Karpas-422 (cell line): ENCODE data around the gene GLT6D1. TPM values are rescaled to one million over a fixed set of nuclear protein-coding genes. Genes with fewer than 3 reads are reported as not detected.
"Not testable (repeated sequence)": the region's sequence is repeated elsewhere in the genome, so short reads cannot be mapped to it uniquely, and the experiment has no call there.

Experiments used
- DNase-seq: peaks from one replicate; pipeline ENCODE4 v3.0.0-alpha.2; 2015
- H2AFZ ChIP-seq: fragments of 200-600 bp; sonication (generic); 2 replicates; pipeline ENCODE4 v1.6.1; 2014; ENCODE audit warnings: antibody characterized with exemption, low read length, mixed read lengths
- H3K27ac ChIP-seq: fragments of 200-600 bp; sonication (generic); 2 replicates; pipeline ENCODE4 v1.5.1; 2014; ENCODE audit warnings: mild to moderate bottlenecking, low read length, moderate library complexity
- H3K27me3 ChIP-seq: fragments of 200-600 bp; sonication (generic); 2 replicates; pipeline ENCODE4 v1.6.1; 2014; ENCODE audit warnings: low read length, mixed read lengths
- H3K36me3 ChIP-seq: fragments of 200-600 bp; sonication (generic); 2 replicates; pipeline ENCODE4 v1.6.1; 2014; ENCODE audit warnings: low read length, mixed read lengths; ENCODE audit not compliant: insufficient read depth
- H3K4me1 ChIP-seq: fragments of 200-600 bp; sonication (generic); 2 replicates; pipeline ENCODE4 v1.6.1; 2014; ENCODE audit warnings: mild to moderate bottlenecking, low read length, mixed read lengths
- H3K4me2 ChIP-seq: fragments of 200-600 bp; sonication (generic); 2 replicates; pipeline ENCODE4 v1.6.1; 2014; ENCODE audit warnings: low read length, low read depth, mild to moderate bottlenecking; ENCODE audit not compliant: poor library complexity, severe bottlenecking
- H3K4me3 ChIP-seq: fragments of 200-600 bp; sonication (generic); 2 replicates; pipeline ENCODE4 v1.5.1; 2014; ENCODE audit warnings: mild to moderate bottlenecking, antibody characterized with exemption, low read length, mixed read lengths
- H3K79me2 ChIP-seq: fragments of 200-600 bp; sonication (generic); 2 replicates; pipeline ENCODE4 v1.6.1; 2014; ENCODE audit warnings: mild to moderate bottlenecking, low read length, mixed read lengths
- H3K9ac ChIP-seq: fragments of 200-600 bp; sonication (generic); 2 replicates; pipeline ENCODE4 v1.6.0; 2014; ENCODE audit warnings: low read length
- H3K9me2 ChIP-seq: fragments of 200-600 bp; sonication (generic), shearing (Covaris generic); replicated peaks from 2 replicates; pipeline ENCODE4 v1.6.0; 2014; ENCODE audit warnings: mild to moderate bottlenecking, low read length, moderate library complexity; ENCODE audit not compliant: insufficient read depth
- H3K9me3 ChIP-seq: fragments of 300-700, 200-600 bp; sonication (generic); 2 replicates; pipeline ENCODE4 v1.6.1; 2014; ENCODE audit warnings: low read length, mixed read lengths
- H4K20me1 ChIP-seq: fragments of 200-600 bp; sonication (generic); 2 replicates; pipeline ENCODE4 v1.6.1; 2014; ENCODE audit warnings: mild to moderate bottlenecking, antibody characterized with exemption, low read length, low read depth; ENCODE audit not compliant: insufficient read depth
- total RNA-seq: library from RNA; depleted of rRNA; stranded (reverse); fragments of >200 nt; shearing (Covaris generic); gene quantifications from 2 replicates; pipeline ENCODE4 v1.2.3, GENCODE V29; 2014; ENCODE audit warnings: low replicate concordance

The GLT6D1 gene
- total RNA-seq, 1 experiment from 2014 or later: not detected

DNA sequence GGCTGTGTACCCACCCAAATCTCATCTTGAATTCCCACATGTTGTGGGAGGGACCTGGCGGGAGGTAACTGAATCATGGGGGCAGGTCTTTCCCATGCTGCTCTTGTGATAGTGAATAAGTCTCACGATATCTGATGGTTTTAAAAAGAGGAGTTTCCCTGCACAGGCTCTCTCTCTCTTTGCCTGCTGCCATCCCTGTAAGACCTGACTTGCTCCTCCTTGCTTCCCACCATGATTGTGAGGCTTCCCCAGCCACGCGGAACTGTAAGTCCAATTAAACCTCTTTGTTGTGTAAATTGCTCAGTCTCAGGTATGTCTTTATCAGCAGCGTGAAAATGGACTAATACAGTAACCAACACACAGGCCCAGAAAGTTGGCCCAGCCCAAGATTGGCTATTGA, 29.7 kb upstream of the GLT6D1 start:
- H3K9me3 ChIP-seq, H3K27me3 ChIP-seq, H3K9ac ChIP-seq, H3K4me2 ChIP-seq, H2AFZ ChIP-seq, H3K4me1 ChIP-seq, H3K4me3 ChIP-seq, H3K79me2 ChIP-seq, H4K20me1 ChIP-seq, H3K27ac ChIP-seq, H3K36me3 ChIP-seq, H3K9me2 ChIP-seq, DNase-seq: not testable (repeated sequence)

- Histone ChIP-seq H2AFZ (no peak overlapping the region), H3K27ac (no peak overlapping the region), H4K20me1 (no peaks in the 10 kb centered on the region), H3K4me2 (no peak overlapping the region), H3K4me3 (no peak overlapping the region), H3K27me3 (no peaks in the 10 kb centered on the region), H3K9me2 (no peaks in the 10 kb centered on the region), H3K4me1 (no peaks in the 10 kb centered on the region), H3K9me3 (no peaks in the 10 kb centered on the region), H3K9ac (no peak overlapping the region), H3K79me2 (no peaks in the 10 kb centered on the region), H3K36me3 (no peaks in the 10 kb centered on the region)
- no peak for DNase-seq
These were observed 28.2 kb upstream of the GLT6D1 start for GRCh38 chr9:135667463-135668001.

- no peaks in the 10 kb centered on the region for H3K36me3 ChIP-seq
- H3K9me2 ChIP-seq: no peaks in the 10 kb centered on the region
- H3K9ac ChIP-seq: no peak overlapping the region
- no peak overlapping the region for H3K27ac ChIP-seq
- no peaks in the 10 kb centered on the region for H3K27me3 ChIP-seq
- H3K4me3 ChIP-seq: no peak overlapping the region
- DNase-seq: no peak
- no peak overlapping the region for H2AFZ ChIP-seq
- no peaks in the 10 kb centered on the region for H3K4me1 ChIP-seq
- H3K9me3 ChIP-seq: no peaks in the 10 kb centered on the region
- no peaks in the 10 kb centered on the region for H3K79me2 ChIP-seq
- no peaks in the 10 kb centered on the region for H4K20me1 ChIP-seq
- H3K4me2 ChIP-seq: no peak overlapping the region
These were observed 27.5 kb upstream of the GLT6D1 start for GRCh38 chr9:135666534-135667462.

- H2AFZ ChIP-seq: no peak overlapping the region
- H3K4me3 ChIP-seq: no peak overlapping the region
- H3K4me1 ChIP-seq: no peaks in the 10 kb centered on the region
- H4K20me1 ChIP-seq: no peaks in the 10 kb centered on the region
- no peaks in the 10 kb centered on the region for H3K9me2 ChIP-seq
- H3K27ac ChIP-seq: no peak overlapping the region
- H3K9me3 ChIP-seq: no peaks in the 10 kb centered on the region
- H3K27me3 ChIP-seq: no peaks in the 10 kb centered on the region
- H3K9ac ChIP-seq: no peak overlapping the region
- no peaks in the 10 kb centered on the region for H3K79me2 ChIP-seq
- no peak for DNase-seq
- no peak overlapping the region for H3K4me2 ChIP-seq
- H3K36me3 ChIP-seq: no peaks in the 10 kb centered on the region
These were observed 26.5 kb upstream of the GLT6D1 start for GRCh38 chr9:135665795-135666189.

DNA sequence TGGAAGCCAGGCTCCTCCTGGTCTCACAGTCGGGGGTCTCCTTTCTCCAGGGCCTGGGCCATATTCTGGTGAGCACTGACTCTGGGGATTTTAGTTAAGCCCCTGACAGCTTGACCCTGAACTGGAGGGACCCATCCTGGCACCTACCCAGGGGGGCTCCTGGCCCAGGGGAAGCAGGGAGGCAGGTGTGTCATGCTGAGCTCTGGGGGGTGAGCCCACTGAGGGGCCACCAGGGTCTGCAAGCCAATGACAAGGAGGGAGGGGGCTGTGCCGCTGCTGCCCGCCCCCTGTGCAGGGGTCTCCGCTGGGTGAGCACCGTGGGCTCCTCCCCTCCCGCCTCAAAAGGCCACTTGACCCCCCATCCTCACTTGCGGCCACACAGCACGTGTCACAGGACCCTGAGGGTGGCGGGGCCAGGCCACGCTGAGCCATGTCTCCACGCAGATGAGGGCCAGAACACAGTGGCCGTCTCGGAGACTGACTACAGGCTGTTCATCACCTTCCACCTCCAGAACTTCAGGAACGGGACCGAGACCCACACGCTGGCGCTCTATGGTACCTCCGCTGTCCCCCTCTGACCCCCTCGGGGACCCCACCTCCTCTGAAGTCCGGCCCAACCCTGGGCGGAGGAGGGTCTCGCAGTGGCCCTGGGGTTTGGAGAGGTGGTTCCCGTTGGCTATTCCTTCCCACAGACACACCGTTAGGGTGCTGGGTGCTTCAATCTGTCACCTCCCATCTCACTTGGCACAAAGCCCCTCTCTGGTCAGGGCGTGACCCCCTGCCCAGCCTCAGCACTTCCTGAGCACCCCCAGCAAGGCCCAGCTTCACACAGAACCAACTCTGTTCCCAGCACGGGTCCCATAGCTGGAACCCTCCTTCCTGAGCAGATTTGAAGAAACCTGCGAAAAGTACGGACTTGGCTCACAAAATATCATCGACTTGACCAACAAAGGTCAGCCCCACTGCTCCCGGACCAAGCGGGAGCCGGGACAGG, 25.8 kb upstream of the GLT6D1 start:
- H4K20me1 ChIP-seq: no peaks in the 10 kb centered on the region
- no peak overlapping the region for H2AFZ ChIP-seq
- H3K4me1 ChIP-seq: no peaks in the 10 kb centered on the region
- no peak overlapping the region for H3K27ac ChIP-seq
- no peak overlapping the region for H3K9ac ChIP-seq
- no peaks in the 10 kb centered on the region for H3K9me3 ChIP-seq
- no peaks in the 10 kb centered on the region for H3K9me2 ChIP-seq
- no peak overlapping the region for H3K4me3 ChIP-seq
- H3K36me3 ChIP-seq: no peaks in the 10 kb centered on the region
- no peaks in the 10 kb centered on the region for H3K79me2 ChIP-seq
- H3K27me3 ChIP-seq: no peaks in the 10 kb centered on the region
- no peak overlapping the region for H3K4me2 ChIP-seq
- no peak for DNase-seq

DNA sequence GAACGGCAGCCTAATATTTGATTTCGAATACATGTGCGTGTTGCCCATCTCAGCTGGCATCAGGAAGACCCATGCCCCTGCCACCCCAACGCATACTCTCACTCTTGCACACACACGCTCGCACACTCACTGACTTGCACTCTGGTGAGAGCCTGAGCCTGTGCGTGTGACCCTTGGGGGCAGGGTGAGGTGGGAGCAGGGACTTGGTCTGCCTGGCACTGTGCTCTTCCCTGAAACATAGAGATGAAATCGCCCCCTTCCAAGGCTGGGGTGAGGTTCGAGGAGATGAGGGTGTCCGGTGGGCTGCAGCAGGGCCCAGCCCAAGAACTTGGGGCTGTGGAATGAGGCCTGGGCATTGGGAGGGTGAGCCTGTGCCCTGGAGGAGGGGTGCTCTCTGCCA, 24.9 kb upstream of the GLT6D1 start:
- no peak overlapping the region for H3K4me2 ChIP-seq
- H3K9me3 ChIP-seq: no peaks in the 10 kb centered on the region
- H2AFZ ChIP-seq: no peak overlapping the region
- H3K4me3 ChIP-seq: no peak overlapping the region
- H3K27me3 ChIP-seq: no peaks in the 10 kb centered on the region
- H3K9ac ChIP-seq: no peak overlapping the region
- no peak for DNase-seq
- no peaks in the 10 kb centered on the region for H3K36me3 ChIP-seq
- H4K20me1 ChIP-seq: no peaks in the 10 kb centered on the region
- no peaks in the 10 kb centered on the region for H3K9me2 ChIP-seq
- no peaks in the 10 kb centered on the region for H3K4me1 ChIP-seq
- H3K27ac ChIP-seq: no peak overlapping the region
- H3K79me2 ChIP-seq: no peaks in the 10 kb centered on the region

DNA sequence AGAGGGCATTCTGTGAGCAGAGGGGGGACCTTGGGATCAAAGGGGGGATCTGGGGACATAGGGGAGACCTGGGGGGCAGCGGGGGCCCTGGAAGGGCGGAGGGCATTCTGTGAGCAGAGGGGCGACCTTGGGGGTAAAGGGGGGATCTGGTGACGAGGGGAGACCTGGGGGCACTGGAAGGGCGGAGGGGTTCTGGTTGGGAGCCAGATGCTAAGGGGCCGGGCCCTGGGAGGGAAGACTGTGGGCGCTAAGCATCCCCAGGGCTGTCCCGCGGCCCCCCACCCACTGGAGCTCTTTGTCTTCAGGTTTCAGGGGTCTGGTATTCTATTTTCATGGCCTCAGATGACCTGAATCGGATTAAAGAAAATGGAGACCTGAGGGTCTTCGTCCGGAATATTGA, 24.5 kb upstream of the GLT6D1 start:
- no peaks in the 10 kb centered on the region for H3K9me3 ChIP-seq

GRCh38 chr9:135663451-135663770, 24.1 kb upstream of the GLT6D1 start:
- no peaks in the 10 kb centered on the region for H3K4me1 ChIP-seq
- H4K20me1 ChIP-seq: no peaks in the 10 kb centered on the region
- no peak overlapping the region for H3K27ac ChIP-seq
- H3K9ac ChIP-seq: no peak overlapping the region
- no peaks in the 10 kb centered on the region for H3K27me3 ChIP-seq
- H3K79me2 ChIP-seq: no peaks in the 10 kb centered on the region
- DNase-seq: no peak
- no peaks in the 10 kb centered on the region for H3K36me3 ChIP-seq
- H3K4me2 ChIP-seq: no peak overlapping the region
- H3K4me3 ChIP-seq: no peak overlapping the region
- no peaks in the 10 kb centered on the region for H3K9me3 ChIP-seq
- H3K9me2 ChIP-seq: no peaks in the 10 kb centered on the region
- no peak overlapping the region for H2AFZ ChIP-seq

More for the DNA sequence above, 24.5 kb upstream of the GLT6D1 start:
- no peaks in the 10 kb centered on the region for H3K4me1 ChIP-seq
- H3K9me2 ChIP-seq: no peaks in the 10 kb centered on the region
- no peak overlapping the region for H2AFZ ChIP-seq
- H3K27me3 ChIP-seq: no peaks in the 10 kb centered on the region
- no peaks in the 10 kb centered on the region for H4K20me1 ChIP-seq
- DNase-seq: no peak
- no peak overlapping the region for H3K27ac ChIP-seq
- no peak overlapping the region for H3K4me3 ChIP-seq
- no peaks in the 10 kb centered on the region for H3K79me2 ChIP-seq
- H3K4me2 ChIP-seq: no peak overlapping the region
- no peaks in the 10 kb centered on the region for H3K36me3 ChIP-seq
- no peak overlapping the region for H3K9ac ChIP-seq
